GM19372 (cell line): ENCODE data around the gene C10orf105.

ENCODE experiments used
- ATAC-seq: cut with Tn5 transposase; IDR thresholded peaks from one replicate; pipeline ENCODE4 v1.9.1; 2021; ENCODE audit warnings: mild to moderate bottlenecking, low read depth, moderate library complexity; ENCODE audit not compliant: unreplicated experiment

The C10orf105 gene

DNA sequence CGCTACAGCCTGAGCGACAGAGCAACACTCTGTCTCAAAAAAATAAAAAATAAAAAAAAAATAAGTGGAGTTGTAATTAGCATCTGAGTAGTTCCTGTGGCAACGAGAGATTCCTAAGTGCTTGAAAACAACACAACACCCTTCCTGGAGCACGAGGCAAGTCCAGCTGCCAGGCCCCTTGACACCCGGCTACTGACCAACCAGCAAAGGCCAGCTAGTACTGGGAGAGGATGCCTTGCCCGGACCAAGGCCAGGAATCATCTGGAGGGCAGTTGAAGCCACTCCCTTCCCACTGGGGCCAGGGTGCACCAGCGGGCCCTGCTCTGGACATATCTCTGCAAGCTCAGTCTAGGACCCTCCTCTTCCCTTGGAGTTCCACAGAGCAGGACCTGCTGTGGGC is 536 bp downstream of the C10orf105 start:
- no peak for ATAC-seq

DNA sequence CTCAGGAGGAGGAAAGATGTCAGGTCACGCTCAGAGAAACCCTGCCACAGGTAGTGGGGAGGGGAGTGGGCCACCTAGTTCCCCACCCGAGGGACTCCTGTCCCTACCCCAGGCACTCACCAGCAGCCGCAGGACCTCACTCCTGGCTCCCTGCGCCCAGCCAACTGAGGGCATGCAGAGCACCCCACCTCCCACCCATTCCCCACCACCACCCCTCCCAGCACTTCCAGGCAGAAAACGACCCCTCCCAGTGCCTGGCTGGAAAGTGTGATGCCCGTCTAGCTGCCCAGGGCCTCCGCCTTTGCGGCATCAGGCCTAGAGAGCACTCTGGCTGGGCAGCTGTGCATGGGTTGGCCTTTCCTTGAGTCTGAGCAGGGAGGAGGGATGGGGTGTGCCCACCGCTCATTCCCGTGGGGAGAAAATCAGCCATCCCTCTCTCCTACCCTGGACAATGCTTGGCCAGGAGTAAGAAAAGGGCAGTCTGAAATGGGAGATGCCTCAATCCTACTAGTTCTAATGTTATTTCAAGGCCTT is 1.3 kb downstream of the C10orf105 start:
- no peak for ATAC-seq

DNA sequence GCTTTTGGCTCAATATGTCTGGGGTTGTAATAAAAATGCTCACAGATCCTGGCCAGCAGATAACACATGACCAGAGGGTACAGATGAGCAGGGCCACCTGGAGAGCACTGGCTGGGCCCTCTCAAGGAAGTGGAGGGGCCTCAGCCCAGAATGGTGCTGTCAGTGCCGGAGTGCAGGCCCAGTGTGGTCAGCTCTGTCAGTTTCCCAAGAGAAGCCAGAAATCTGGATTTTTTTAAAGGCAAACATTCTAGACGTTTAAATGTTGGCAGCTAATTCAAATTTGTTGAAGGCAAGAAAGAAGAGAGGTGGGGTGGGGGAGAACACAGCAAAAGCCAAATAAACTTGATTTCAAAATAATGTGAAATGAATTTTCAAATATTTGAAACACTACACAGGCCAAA is 2.0 kb downstream of the C10orf105 start:
- no peak for ATAC-seq

DNA sequence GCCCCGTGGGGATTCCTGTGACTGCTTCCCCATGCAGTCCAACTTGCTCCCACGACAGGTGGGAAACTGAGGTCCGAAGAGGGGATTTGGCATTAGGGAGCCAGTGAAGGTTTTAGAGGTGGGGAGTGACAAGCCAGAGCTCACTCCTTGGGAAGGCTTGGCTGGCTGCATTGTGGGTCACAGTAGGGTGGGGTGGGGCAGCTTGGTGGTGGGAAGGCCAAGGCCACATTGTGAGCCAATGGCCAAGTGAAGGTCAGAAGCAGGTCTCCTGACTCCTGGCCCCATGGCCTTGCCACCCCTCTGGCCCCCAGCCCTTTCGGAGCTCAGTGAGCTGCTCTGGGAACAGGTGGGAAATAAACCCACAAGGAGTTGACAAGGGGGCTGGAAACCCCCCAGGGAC is 2.5 kb downstream of the C10orf105 start:
- no peak for ATAC-seq

DNA sequence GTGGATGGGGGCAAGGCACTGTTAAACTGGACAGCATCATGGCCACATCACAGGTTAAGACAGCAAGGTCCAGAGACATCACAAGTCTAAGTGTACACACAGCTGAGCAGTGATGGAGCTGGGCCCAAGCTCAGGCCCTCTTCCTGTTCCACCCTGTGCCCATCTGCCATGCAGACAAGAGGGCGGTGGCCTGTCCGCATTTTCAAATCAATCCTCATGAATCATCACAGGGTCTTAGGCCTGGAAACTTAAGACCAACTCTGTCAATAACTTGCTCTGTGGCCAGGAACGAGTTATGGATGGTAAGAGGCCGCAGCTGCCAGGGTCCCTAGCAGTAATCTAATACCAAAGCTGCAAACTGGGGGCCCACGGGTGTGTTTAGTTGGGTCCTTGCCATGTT is 3.2 kb downstream of the C10orf105 start:
- no peak for ATAC-seq

DNA sequence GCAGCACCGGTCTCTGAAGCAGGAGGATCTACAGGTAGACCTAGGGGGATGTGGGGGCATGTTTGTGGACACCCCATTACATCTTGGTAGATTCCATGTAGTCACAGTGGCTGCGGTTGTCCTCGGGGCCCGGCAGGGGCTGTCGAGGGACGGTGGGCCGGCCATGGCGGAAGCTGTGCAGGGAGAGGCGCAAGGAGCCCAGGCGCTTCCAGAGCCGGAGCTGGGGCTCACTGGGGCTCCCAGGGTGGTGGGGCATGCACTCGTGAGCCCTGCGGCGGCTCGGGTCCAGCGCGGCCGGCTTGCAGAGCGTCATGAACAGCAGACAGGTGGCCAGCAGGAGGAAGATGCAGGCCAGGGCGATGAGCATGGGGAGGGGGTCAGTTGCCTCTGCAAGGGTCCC is 3.7 kb downstream of the C10orf105 start:
- no peak for ATAC-seq

DNA sequence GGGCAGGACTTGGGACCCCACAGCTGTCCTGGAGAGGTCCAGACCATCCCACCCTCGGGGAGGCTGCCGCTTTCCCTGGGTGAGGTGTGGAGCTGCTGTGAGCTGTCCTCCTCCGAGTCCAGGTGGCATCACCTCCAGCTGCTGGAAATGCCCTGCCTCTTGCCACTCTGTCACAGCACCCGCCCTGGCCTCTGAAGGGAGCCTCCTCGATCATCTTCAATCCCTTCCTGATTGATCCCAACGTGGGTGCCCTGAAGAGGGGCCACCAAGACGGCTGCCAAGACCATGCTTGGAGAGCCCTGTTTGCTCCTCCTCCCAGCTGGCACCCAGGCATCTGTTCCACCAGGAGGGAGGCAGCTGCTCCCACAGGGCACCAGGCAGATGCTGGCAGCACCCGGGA is 4.6 kb downstream of the C10orf105 start:
- no peak for ATAC-seq

DNA sequence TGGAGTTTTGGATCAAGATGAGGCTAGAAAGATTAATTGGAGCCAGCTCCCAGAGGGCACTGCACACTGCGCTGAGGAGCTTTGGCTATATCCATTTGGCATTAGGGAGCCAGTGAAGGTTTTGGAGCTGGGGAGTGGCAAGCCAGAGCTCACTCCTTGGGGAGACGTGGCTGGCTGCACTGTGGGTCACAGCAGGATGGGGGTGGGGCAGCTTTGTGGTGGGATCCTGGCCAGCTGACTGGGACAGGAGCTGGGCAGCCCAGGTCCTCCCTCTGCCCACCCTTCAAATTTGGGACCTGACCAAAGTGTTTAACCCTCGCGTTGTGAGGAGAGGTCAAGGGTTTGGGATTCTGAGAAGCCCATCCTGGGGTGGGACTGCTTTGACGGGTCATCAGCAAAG is 5.0 kb downstream of the C10orf105 start:
- ATAC-seq, result no peak

DNA sequence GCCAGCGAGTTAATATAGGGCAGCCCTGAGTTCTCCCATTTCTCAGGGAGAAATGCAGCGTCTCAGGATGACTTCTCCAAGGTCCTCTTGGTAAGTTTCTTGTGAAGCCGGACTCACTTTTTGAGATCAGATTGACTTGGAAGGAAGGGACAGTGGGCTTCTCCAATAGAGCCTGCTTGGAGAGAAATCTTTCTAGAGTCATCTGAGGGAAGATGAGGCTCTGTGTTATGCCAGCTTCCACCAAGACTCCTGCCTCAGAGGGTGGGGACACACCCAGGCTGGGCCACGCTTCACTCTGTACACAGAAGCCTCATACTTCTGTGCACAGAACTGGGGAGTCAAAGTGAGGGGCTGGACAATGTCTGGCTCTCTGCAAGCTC is 5.6 kb downstream of the C10orf105 start:
- no peak for ATAC-seq

DNA sequence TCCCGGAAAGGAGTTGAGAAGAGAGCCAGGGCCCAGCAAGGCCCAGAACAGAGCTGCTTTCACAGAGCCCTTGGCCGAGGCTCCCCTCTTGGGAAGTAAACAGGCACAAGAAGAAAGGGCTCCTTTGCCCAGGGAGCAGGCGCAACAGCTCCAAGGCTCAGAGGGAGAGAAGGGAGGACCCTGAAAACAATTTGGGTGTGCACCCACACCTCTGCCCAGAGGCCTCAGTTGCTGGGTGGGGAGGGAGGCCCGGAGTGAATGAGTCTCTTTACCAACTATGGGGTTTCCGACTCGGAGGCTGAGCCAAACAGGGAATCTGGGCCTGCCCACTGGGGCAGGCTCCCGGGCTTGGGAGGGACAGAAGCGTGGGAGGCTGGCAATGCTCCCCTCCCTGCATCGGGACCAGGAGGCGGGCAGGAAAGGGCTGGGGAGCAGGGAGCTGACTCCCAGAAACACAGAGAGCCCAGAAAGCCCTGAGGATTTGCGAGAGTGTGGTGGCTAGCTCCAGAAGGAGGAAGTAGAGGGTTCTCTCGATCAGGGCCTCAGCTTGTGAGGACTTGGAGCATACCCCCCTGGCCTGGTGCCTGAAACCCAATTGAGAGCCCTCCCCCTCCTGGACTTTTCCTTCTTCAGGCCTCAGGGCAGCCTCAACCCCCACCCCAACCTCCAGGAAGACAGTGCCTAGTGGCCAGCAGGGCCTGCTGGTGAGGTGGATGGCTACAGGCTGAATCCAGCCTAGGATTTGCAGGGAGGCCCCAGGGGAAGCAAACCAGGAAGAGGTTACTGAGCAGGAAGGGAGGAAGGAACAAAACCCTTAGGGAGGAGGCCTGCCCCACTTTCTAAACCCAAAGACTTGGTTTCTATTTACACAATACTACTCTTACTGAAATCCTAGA is 6.2 kb downstream of the C10orf105 start:
- no peak for ATAC-seq

DNA sequence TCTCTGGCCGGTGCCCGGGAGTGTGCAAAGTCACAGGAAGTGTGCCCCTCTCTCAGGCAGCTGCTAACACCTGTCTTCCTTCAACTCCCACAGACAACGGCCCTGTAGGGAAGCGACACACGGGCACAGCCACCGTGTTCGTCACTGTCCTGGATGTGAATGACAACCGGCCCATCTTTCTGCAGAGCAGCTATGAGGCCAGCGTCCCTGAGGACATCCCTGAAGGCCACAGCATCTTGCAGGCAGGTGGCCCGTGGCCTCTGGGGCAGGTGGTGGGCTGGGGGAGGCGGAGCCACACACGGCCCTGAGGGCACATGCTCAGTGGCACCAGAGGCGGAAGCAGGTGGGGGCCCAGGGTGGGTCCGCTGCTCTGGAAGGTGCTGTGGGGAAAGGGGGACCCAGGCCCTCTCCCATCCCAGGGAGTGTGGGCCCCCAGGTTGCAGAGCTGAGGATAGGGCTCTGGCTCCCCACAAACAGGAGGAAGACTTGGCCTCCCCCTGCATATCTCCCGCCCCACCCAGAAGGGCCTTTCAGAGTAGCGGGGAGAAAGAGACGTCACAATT is 6.9 kb downstream of the C10orf105 start:
- ATAC-seq, result no peak

DNA sequence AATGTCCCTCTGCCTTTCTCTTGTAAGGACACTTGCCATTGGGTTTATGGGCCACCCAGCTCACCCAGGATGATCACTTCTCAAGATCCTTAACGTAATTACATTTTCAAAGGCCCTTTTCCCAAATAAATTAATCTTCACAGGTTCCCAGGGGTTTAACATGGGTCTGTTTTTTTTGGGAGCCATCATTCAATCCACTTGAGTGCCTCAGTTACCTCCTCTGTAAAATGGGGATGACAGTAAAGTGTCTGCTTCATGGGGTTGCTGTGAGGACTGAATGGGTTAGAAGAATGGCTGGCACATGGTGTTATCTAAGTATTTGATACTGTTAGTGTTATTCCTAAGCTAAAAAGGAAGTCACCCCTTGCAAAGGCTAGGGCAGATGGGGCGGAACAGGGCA is 7.4 kb downstream of the C10orf105 start:
- no peak for ATAC-seq

DNA sequence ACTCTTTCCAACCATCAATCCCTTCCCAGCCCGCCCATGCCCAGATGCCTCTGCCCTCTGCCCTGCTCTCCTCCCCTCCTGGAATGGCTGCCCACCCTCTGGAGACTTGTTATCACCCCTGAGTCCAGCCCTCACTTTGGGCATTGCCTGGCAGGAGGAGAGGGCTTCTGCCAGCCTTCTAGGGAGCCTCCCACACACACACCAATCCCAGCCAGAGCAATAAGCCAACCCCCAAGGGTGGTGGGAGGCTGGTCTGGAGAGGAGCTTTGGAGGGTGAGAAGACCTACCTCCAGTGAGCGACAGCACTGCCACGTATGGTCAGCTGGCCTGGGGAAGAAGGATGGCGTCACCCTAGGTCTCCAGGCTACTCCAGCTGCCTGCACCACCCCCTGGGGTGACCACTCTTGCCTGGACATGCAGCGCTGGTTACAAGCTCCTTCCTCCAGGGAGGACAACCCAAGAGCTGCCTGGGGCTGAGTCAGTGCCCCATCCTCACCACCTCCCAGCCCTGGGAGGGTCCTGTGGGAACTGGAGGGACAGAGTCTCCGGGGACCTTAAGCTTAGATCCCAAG is 8.4 kb downstream of the C10orf105 start:
- ATAC-seq, result no peak

DNA sequence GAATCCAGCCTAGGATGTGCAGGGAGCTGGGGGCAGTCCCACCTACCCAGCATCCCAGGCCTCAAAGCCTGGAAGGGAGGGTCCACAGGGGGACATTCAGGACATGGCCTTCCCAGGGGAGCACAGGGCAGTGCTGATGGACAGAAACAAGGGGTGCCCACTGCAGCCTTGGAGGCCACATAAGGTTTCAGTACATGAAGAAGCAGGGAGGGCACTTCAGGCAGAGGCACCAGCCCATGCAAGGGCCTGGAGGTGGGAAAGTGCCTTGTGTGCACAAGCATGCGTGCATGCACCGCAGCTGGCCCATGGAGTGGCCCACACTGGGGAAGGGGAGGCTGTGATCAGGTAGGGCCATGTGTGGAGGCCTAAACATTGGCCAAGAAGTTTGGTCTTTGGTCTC is 9.1 kb downstream of the C10orf105 start:
- ATAC-seq, result no peak

DNA sequence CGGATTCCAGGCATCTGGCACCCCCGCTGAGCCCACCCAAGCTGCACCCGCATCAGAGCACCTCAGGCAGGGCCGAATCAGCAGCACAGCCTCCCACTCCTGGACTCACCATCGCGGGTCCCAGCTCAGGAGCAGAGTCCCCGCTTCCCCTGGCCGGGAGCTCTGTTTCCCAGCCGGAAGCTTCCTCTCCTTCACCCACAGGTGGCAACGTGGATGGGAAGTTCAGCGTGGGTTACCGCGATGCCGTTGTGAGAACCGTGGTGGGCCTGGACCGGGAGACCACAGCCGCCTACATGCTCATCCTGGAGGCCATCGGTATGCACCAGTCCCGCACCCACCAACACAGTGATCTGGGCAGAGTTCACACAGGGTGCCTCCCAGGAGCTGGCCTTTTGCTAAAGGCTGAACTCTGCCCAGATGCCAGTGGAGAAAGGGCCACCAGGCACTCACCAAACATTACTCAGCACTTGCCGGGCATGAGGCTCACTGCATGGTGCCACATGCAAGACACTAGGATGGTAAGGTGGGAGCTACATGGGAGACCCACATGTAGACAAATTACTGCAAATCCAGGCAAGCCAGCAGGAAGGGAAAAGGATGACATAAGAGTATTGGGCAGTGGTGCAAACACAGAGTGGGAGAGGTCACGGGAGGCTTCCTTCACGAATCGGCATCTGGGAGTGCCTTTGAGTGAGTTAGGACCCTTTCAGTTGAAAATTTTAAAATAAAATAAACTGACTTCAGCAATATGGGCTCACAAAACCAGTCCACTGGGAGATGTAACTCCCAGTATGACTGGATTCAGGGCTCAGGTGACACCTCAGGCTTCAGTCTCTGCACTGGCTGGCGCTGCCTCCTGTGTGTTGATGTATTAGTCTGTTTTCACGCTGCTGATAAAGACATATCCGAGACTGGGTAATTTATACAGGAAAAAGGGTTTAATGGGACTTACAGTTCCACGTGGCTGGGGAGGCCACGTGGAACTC is 10.4 kb downstream of the C10orf105 start:
- no peak for ATAC-seq

DNA sequence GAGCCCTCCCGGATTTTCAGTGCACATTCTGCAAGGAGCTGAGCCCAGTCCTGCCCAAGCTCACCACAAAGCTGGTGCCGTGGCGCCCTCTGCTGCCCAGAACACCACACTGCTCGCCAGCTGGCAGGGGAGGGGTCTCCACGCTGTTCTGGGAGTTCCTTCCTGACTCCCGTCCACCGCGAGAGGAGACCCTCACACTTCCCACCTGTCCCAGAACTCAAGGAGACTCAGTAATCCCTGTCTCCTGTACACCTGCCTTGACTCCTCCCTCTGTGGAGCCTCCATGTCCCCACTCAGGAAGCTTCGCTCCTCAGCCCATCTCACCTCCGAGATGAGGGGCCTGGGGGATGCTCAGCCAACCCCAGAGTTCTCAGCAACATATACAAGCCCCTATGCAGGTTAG is 11.3 kb downstream of the C10orf105 start:
- no peak for ATAC-seq

DNA sequence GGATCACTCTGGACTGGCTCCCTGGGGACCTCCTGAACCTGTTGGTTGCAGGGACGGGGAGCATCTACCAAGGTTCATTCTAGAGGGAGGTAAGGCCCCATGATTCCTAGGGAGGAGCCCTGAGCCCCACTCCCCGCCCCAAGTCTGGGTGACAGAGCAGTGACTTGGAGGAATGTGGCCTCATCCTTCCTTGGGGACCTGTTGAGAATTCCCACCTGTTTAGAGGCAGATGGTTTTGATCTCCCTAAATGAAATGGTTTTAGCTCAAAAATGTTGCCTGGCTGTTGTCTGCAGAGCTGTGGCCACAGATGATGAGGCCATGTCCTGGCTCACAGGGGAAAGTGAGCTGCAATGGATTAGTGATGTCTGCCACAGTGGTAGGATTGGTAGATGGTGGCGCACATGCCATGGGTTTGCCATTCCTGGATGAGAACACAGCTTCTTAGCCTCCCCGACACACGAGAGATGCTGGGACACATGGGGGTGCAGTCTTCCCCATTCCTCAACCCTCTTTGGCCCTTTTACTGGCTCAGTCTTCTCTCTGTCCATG is 12.3 kb downstream of the C10orf105 start:
- no peak for ATAC-seq

DNA sequence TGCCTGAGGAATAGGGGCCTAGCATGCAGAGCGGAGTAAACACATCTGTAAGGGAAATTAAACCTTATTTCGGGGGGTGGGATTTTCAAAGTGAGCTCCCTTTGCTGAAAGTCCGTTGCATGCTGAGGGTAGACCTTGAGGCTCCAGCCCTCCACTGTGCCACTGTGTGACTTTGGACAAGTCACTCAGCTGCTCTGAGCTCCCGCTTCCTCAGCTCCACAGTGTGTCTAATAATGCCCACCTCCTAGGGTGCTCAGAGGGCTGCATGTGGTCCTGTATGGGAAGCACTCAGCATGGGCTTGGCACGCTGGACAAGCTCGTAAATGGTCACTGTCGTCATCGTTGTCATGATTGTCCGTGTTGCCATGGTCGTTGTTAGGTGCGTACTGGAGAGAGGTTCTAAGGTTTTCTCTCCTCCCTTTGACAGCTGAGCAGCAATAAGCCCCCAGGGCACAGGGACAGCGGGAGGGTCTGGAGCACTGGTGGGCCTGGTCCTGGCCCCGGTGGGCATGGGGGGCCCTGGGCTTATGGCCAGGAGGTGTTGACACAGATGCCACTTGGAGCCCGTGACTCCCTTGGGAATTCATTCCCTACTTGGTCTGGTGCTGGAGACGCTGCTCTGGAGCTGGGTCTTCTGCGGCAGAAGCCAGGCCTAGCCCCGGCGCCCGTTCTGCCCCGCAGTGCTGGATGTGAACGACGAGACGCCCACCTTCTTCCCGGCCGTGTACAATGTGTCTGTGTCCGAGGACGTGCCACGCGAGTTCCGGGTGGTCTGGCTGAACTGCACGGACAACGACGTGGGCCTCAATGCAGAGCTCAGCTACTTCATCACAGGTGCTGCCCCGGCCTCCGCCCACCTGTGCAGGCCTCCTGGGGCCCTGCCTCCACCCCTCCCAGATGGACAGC is 13.1 kb downstream of the C10orf105 start:
- ATAC-seq, result no peak

DNA sequence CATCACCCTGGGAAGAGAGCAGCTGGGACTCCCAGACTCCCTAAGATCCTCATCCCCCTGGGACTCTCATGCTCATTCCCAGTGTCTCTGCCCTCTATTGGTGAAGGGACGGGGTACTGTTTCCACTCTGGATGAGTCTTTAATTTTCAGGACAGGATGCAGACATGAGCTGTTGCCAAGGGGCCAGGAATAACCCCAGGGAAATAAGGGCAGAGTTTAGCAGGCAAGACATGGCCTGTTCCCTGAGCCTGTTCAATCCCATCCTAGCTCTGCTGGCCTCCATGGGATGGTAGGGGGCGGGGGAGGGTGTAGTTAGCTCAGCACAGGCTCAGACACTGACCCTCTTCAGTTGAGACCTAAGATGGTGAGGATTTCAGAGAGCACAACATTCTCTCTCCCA is 14.0 kb downstream of the C10orf105 start:
- ATAC-seq, result no peak
